Glutamatergic neuron (in vitro differentiated cells): ENCODE measurements around the gene CDSN. TPM values are rescaled to one million over a fixed set of nuclear protein-coding genes. Genes with fewer than 3 reads are reported as not detected.

Source experiments
- DNase-seq: peaks from one replicate; pipeline ENCODE4 v3.0.0; 2022
- H3K27ac Mint-ChIP-seq: one replicate; pipeline ENCODE4 v1.8.0; 2020; ENCODE audit warnings: mild to moderate bottlenecking, mixed read lengths, inconsistent platforms; ENCODE audit not compliant: unreplicated experiment
- H3K27me3 Mint-ChIP-seq: one replicate; pipeline ENCODE4 v1.8.0; 2020; ENCODE audit warnings: mild to moderate bottlenecking, moderate library complexity, mixed read lengths, inconsistent platforms; ENCODE audit not compliant: unreplicated experiment
- H3K36me3 Mint-ChIP-seq: one replicate; pipeline ENCODE4 v1.8.0; 2020; ENCODE audit warnings: mild to moderate bottlenecking, mixed read lengths, inconsistent platforms; ENCODE audit not compliant: unreplicated experiment
- H3K4me1 Mint-ChIP-seq: one replicate; pipeline ENCODE4 v1.8.0; 2020; ENCODE audit warnings: mild to moderate bottlenecking, low read depth, mixed read lengths, inconsistent platforms; ENCODE audit not compliant: unreplicated experiment
- H3K4me3 Mint-ChIP-seq: one replicate; pipeline ENCODE4 v1.8.0; 2020; ENCODE audit warnings: mild to moderate bottlenecking, mixed read lengths, inconsistent platforms; ENCODE audit not compliant: unreplicated experiment
- H3K9me3 Mint-ChIP-seq: one replicate; pipeline ENCODE4 v1.8.0; 2020; ENCODE audit warnings: mild to moderate bottlenecking, moderate library complexity, mixed read lengths, inconsistent platforms; ENCODE audit not compliant: unreplicated experiment
- CTCF ChIP-seq: fragments of 200-600 bp; sonication (generic); IDR thresholded peaks from one replicate; pipeline ENCODE4 v1.5.0; 2021; ENCODE audit not compliant: partially characterized antibody, unreplicated experiment
- total RNA-seq: library from RNA; stranded (reverse); fragmentation: NEBNext Ultra II Directional; extraction: Animal tissue kit (Norgen Biotek cat#: 25700); gene quantifications from one replicate; pipeline ENCODE4 v1.2.1, GENCODE V29; 2021; ENCODE audit not compliant: unreplicated experiment

Gene CDSN
- total RNA-seq, 1 donor from 2014 or later: not detected

GRCh38 chr6:31128093-31128676, 7.9 kb upstream of the CDSN start:
- no peak overlapping the region for H3K4me3 Mint-ChIP-seq
- H3K36me3 Mint-ChIP-seq: no peaks in the 10 kb centered on the region
- DNase-seq: peak; percentile 78
- H3K4me1 Mint-ChIP-seq: no peaks in the 10 kb centered on the region
- H3K9me3 Mint-ChIP-seq: no peaks in the 10 kb centered on the region
- H3K27ac Mint-ChIP-seq: no peak overlapping the region
- TF ChIP-seq CTCF: peak; percentile 86
- H3K27me3 Mint-ChIP-seq: peaks cover 2% of the 10 kb centered on the region

DNA sequence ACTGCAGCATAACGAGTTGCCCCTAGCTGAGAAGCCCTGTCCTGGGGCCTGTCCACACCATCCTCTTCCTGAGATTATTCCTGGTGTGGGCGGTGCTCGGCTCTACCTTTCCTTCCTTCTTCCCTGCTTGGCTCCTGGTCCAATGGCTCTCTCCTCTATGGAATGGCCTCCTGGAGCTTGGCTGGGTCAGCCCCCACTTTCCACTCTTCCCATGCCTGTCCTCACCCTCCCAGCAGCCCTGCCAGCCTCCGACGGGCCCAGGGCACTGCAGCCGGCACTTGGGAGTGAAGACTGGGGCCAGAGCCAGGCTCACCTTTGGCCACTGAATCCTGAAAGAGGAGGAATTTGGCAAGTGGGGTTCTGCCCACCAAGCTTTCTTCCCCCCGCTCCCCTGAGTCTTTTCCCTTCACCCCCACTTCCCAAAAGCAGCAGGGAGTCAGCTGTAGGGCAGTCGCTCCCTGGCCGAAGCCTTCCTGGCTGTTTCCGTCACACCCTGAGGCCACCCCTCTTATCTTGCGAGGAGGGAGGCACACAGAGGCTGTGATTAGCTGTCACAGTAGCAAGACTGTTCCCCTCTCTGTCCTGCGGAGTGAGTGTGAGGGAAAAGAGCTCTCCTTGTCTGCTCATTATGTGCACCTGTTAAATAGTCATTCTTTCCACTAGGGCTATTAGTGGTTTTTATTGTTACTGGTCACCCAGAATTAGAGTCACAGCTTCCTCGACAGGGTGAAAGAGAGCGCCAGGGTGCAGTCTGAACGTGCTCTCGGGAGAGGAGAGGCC, 6.3 kb upstream of the CDSN start:
- no peak overlapping the region for H3K4me3 Mint-ChIP-seq
- no peak overlapping the region for H3K27ac Mint-ChIP-seq
- no peak for DNase-seq
- H3K9me3 Mint-ChIP-seq: no peaks in the 10 kb centered on the region
- no peaks in the 10 kb centered on the region for H3K36me3 Mint-ChIP-seq
- H3K27me3 Mint-ChIP-seq: peaks cover 2% of the 10 kb centered on the region
- TF ChIP-seq CTCF: no peak
- no peaks in the 10 kb centered on the region for H3K4me1 Mint-ChIP-seq

DNA sequence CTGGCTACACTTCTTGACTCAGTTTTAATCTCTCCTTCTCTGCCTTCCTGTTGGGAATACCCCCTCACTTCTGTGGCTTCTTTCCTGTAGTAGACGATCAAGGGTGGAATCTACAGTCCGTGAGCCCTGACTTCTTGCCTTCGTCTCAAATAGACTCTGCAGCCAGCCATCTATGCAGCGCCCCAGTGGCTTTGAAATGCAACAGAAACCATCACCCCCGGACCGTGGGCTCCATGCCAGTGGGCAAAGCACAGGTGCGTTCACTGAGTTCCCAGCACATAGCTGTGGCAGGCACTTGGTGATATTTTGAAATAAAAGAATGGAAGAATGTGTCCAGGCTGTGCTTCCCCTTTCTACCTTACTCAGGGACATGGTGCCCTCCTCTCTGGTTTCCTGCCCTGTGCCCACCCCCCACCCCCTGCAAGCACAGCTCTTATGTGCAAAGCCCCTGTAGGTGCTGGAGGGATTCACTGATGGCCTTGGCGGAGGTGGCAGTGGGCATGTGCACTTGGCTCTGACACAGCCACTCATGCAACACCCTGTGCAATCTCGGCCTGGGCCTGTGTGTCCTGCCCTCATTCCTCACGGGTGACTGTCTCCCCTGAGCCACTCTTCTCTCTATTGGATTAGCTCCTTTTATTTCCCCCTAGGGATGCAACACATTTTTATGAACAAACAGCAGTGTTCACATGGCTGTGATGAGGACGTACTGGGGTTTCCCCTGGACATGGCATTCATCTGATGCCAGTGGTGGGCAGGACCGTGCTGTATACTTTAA, 5.5 kb upstream of the CDSN start:
- Mint-ChIP-seq H3K27me3 (peaks cover 2% of the 10 kb centered on the region), H3K4me1 (no peaks in the 10 kb centered on the region), H3K27ac (no peak overlapping the region), H3K4me3 (no peak overlapping the region), H3K9me3 (no peaks in the 10 kb centered on the region), H3K36me3 (no peaks in the 10 kb centered on the region)
- no peak for DNase-seq
- no peak for TF ChIP-seq CTCF

GRCh38 chr6:31125162-31125561, 4.9 kb upstream of the CDSN start:
- Mint-ChIP-seq H3K4me1 (no peaks in the 10 kb centered on the region), H3K27me3 (peaks cover 2% of the 10 kb centered on the region), H3K36me3 (no peaks in the 10 kb centered on the region), H3K27ac (no peak overlapping the region), H3K9me3 (no peaks in the 10 kb centered on the region), H3K4me3 (no peak overlapping the region)
- no peak for DNase-seq
- no peak for TF ChIP-seq CTCF
